T-helper 1 cell (primary cell): Measurements from ENCODE around the gene PLCG2.
"Not testable (repeated sequence)": the region's sequence is repeated elsewhere in the genome, so short reads cannot be mapped to it uniquely, and the experiment has no call there.

ENCODE experiments used
- DNase-seq, 5 donors: peaks; one replicate each; pipeline ENCODE4 v3.0.0-alpha.2; 2012 to 2020

The PLCG2 gene

GRCh38 chr16:81920498-81920897 lies 141.4 kb downstream of the PLCG2 start:
- DNase-seq: no peak

- DNase-seq: no peak
Measured at GRCh38 chr16:81921085-81921814, 142.2 kb downstream of the PLCG2 start.

DNA sequence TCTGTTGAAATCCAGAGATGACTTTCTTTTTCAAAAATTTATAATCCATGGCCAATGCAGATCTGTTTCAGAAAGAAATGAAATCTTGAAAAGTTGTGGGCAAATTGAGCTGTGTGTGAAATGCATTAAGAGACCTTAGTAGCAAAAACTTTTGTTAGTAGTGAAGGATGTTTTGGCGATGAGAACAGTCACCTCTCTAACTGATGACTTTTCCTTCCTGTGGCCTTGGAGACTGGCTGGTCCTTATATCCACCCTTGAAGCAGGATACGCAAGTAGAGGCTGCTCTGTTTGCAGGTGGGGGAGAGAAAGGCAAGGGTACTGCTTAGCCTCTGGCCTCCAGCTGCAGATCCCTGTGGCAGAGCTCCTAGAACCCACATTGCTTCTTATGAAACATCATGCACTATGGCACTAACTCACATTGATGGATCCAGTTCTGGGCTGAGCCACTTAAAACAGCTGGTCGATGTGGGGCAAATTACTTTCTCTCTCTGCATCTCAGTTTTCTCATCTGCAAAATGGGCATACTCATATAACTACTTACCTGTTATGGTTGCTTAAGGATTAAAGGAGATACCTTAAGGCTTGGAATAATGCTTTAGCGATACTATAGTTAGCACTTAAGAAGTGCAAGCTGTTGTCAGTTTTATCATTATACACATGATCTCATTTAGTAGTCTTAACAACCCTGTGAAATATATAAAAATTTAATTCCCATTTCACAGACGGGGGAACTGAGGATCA lies 142.9 kb downstream of the PLCG2 start:
- no peak for DNase-seq

- no peak for DNase-seq
Measured at GRCh38 chr16:81923296-81923695, 144.2 kb downstream of the PLCG2 start.

DNA sequence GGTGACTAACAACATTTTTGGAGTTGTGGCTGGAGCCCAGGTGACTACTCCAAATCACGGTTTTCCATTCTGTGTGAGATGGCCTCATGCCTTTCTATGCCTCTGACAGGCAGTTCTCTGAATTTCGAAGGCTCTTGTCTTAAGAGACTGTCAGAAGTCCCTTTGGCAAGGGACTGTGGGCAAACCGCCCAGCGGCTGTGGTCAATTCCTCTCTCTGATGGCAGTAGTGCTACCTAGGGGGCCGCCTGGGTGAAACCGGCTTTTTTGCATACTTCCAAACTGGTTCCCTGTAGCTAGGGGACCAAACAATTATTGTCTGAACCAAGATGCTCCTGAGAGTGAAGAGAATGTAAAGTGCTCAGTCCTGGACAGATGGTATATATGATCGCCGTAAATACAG lies 145.9 kb downstream of the PLCG2 start:
- no peak for DNase-seq

GRCh38 chr16:81926036-81926435 lies 146.9 kb downstream of the PLCG2 start:
- no peak for DNase-seq

- no peak for DNase-seq
Measured at GRCh38 chr16:81927561-81928185, 148.6 kb downstream of the PLCG2 start.

DNA sequence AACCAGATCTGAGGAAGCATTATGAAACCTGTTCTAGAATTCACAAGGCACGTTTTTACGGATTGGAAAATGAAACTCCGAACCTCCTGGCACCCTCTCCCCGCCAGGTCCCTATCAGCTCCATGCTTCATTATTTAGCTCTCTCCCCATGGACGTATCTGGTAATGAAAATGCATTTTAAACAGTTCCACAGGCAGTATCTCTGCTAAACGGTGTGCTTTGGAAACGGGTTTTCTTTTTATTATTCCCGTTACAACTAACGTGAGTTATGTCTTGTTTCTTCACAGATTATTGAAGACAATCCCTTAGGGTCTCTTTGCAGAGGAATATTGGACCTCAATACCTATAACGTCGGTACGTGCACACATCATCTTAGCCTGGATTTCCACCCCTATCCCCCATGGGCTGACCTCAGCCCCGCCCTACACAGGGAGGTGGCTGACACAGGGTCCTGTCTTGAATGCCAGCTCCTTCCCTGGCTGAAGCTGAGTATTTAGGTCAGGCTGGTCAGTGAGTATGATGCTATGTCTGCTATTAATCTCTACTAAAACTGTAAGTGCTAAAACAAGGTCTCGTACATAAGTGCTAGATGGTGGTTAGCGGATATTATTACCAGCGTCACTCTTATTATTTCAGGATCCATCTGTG lies 149.3 kb downstream of the PLCG2 start:
- no peak for DNase-seq

GRCh38 chr16:81928975-81929374 lies 149.9 kb downstream of the PLCG2 start:
- peak in 1 of 5 donors; percentile 20 for DNase-seq

DNA sequence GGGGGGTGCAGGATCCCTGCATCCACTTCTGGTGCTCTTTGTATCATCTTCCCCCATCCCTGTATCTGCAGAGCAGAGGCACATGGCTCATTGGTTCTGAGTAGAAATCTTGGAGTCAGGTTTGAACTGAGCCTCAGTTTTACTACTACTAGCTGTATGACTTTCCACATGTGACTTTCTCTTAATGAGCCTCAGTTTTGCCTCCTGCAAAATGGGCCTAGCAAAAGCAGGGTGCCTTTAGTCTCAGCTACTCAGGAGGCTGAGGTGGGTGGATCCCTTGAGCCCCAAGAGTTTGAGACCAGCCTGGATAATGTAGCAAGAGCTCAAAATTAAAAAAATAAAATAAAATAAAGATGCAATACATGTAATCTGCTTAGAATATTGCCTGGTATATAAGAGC lies 150.8 kb downstream of the PLCG2 start:
- DNase-seq: no peak

- DNase-seq: no peak
Measured at GRCh38 chr16:81931927-81932326, 152.8 kb downstream of the PLCG2 start.

DNA sequence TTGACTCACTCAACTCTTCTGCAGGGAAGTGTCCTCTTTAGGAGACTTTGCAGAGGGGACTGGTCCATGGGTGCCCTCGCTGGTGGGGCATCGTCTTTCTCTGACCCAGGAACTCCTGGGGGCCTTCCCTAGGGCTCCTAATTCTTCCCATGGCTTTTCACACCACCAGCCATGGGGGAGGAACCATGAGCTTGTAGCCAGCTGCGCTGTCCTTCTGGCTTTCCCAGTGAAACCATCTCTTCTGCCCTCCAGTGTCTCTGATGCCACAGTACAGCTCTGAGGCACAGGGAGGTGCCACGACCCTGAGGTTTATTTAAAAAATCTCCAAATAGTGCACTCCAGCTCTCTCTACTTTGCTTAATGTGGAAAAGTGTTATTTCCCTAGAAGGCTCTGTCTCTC lies 153.6 kb downstream of the PLCG2 start:
- DNase-seq: no peak

DNA sequence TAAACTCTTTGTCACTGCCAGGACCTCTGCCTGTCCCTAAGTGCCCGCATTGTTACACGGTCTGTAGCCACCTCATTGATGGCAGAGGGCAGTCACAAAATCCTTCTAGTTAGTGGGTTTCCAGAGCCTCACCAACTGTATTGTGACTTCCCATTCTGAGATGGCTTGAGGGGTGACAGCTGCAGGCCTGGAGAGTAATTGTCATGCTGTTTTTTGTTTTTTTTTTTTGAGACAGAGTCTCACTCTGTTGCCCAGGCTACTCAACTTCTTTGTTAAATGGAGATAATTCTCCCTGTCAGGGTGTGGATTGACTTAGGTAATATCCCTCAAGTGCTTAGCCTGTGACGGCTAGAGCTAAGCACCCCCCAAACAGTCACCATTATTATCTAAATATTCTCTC lies 154.3 kb downstream of the PLCG2 start:
- no peak for DNase-seq

GRCh38 chr16:81934711-81935110 lies 155.6 kb downstream of the PLCG2 start:
- DNase-seq: not testable (repeated sequence)

DNA sequence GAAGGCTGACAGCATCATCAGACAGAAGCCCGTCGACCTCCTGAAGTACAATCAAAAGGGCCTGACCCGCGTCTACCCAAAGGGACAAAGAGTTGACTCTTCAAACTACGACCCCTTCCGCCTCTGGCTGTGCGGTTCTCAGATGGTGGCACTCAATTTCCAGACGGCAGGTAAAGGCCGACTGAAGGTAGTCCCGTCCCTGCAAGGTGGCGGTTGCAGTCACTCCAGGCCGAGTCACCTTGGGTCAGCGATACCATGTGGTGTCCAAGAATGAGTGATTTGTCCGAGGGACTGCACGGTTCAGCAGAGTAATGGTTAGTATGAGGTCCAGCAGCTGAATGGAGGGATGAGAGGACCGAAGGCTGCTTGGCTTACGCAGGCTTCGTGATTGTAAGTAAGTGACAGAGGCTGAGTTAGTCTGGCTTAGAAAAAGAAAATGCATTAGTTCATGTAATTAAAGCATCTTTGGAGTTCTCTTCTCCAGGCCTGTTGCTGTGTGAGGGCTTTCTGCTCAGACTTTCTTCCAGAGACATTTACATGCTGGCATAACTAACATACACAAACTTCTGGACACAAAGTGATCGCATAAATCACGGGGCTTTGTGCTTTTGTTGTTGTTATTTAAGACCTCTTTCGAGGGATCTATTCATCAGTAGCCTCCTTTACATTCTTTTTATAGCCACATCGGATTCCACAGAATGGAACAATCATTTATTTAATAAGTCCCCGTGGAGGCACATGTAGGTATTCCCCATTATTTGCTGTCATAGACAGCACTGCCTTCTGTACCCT lies 157.3 kb downstream of the PLCG2 start:
- no peak for DNase-seq

DNA sequence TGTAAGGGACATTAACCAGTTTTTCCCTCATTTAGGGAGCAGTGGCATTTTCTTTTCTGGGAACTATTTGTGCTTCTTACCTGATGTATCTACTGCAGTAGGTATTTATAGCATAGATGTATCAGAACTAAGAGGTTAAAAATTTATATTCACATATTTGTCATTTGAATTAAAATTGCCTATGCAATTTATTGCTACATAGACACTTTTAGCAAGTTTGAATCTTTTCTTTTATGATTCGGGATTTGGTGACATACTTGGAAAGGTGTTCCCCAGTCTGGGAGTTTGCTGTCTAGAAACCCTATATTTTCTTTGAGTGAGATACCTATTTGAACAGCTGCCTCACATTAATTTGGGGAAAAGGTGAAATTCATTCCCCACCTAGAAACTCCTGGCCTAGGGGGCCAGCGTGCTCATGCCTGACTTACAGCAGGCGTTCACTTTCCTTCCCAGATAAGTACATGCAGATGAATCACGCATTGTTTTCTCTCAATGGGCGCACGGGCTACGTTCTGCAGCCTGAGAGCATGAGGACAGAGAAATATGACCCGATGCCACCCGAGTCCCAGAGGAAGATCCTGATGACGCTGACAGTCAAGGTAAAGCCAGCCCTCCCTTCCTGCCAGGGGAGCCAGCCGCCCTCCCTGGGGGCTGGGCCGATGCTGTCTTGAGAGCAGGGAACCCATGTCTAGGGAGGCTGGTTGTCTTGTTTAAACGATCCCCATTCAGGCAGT lies 158.4 kb downstream of the PLCG2 start:
- DNase-seq: no peak

- DNase-seq: no peak
Measured at GRCh38 chr16:81938326-81939163, 159.5 kb downstream of the PLCG2 start.

GRCh38 chr16:81939164-81940056 lies 160.3 kb downstream of the PLCG2 start:
- no peak for DNase-seq

- peak in 1 of 5 donors; percentile 7 for DNase-seq
Measured at GRCh38 chr16:81940781-81941560, 161.9 kb downstream of the PLCG2 start.
